GM19452 (cell line): ENCODE measurements around the gene OS9.

Experiments used
- ATAC-seq: cut with Tn5 transposase; IDR thresholded peaks from one replicate; pipeline ENCODE4 v1.9.1; 2021; ENCODE audit not compliant: unreplicated experiment

Gene OS9

DNA sequence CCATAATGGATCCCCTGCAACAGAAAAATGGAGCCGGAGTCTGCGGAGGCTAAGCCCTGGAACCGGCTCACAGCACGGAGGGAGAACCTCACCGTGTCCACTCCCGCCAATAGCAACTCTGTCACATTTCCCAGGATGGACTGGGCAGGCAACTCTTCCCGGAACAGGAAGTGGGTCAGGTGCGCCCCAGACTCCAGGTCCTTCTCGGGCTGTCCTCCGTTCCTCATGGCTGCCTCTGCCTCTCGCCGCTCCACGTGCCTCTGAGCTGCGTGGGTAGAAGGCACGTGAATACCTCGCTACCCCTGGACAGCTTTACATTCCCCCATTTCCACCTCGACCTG, 70.7 kb downstream of the OS9 start:
- ATAC-seq: no peak

DNA sequence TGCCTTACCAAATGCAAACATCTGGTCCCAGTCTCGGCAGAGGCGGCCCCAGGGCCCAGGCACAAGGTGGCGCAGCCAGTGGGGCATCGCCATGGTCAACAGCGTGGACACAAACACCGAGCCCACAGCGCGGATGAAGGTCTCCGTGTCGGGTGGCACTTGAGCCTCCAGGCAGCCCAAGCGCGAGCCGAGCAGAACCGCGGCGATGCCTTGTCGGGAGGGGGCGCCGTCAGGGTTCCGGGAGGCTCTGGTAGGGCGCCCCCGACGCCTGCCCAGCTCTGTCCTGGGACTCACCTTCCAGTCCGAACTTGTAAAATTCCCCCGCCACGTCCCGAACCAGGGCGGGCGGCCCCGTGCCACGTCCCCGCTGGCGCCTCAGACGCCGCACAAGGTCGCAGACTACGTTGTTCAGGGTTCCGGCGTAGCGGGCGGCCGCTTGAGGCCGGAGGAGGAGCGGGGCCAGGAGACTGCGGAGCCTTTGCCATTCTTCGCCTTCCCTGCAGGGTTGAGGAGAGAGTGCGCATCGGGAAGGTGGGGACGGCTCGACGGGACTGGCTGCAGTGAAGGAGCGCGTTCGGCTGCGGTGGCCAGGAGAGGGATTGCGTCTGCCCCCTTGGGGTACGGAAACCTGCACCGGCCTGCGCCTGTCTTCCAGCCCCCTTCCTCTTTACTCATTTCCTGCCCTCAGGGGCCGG, 71.2 kb downstream of the OS9 start:
- peak; percentile 68 for ATAC-seq

DNA sequence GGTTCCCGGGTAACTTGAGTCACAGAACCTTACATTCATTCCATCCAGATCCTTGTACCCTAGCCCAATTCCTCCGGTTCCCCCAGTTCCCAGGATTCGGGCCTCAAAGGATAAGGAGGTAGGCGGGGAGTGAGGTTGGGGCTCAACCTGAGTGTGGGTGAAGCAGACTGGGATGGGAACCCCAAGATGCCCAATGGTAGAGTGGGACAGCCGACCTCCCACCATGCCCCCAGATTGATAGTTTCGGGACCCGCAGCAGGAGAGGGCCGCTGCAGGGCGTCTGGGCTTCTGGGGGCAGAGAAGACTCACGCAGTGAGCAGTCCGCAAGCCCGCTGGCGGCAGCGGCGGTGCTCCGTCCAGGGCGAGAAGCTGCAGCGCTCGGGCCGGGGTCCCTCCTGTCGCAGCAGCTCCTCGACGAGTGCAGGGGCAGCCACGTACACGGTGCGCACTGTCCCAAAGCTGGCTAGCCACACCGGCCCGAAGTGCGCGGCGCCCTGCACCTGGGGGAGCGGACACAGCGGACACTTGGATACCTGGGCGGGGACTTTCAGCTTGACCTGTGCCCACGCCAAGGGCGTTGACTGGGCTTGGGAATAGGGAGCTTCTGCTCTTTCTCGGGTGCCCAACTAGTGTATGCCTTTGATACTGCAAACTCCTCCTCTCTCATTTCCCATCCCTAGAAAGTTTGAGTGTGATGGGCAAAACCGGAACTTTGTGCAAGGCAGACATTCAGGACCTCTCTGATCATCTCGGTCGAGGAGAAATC, 71.9 kb downstream of the OS9 start:
- ATAC-seq: no peak

- ATAC-seq: no peak
Measured at GRCh38 chr12:57766464-57767304, 72.8 kb downstream of the OS9 start, which contains the start of gene CYP27B1. Gene CYP27B1, minus strand, starts transcription at chr12:57767078. Its CDS starts 37 bp downstream, at chr12:57767041.

GRCh38 chr12:57767305-57767698, 73.4 kb downstream of the OS9 start:
- no peak for ATAC-seq

DNA sequence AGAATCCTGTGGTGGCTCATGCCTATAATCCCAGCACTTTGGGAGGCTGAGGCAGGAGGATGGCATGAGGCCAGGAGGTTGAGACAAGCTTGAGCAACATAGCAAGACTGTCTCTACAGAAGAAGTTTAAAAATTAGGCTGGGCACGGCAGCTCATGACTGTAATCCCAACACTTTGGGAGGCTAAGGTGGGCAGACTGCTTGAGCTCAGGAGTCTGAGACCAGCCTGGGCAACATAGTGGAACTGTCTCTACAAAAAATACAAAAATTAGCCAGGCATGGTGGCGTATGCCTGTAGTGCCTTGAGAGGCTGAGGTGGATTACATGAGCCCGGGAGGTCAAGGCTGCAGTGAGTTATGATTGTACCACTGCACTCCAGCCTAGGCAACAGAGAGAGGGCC, 73.9 kb downstream of the OS9 start:
- no peak for ATAC-seq

- no peak for ATAC-seq
Measured at GRCh38 chr12:57769594-57769993, 75.7 kb downstream of the OS9 start.

DNA sequence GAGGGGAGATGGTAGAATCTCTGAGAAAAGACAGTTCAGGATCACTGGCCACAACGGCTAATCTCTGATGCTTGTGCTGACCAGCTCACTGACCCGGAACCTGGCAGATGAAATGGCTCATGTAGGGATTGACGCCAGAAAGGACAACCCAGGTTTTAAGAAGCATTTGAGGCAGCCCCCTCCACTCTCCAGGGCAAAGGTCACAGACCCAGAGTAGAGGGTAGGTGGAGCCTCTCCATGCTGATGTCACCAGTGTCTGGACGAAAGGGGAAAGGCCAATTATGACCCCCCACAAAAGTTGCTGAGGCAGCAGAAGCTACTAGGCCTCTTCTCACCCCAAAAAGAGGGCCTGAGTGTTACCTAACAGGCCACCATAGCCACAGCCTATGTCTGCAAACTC, 76.8 kb downstream of the OS9 start:
- ATAC-seq: no peak
